Liver (tissue), 9 donors: ENCODE data around the gene ENG. TPM values are rescaled to one million over a fixed set of nuclear protein-coding genes. Genes with fewer than 3 reads are reported as not detected.
"Not testable (repeated sequence)": the region's sequence is repeated elsewhere in the genome, so short reads cannot be mapped to it uniquely, and the experiment has no call there.

Source experiments
- DNase-seq: peaks from one replicate; pipeline ENCODE4 v3.0.0-alpha.2; 2017; ENCODE audit warnings: low spot score
- H3K27ac ChIP-seq, 2 donors: one replicate each; pipeline ENCODE4 v1.7.0; 2013; ENCODE audit warnings: inconsistent platforms in 2 of 2, low read length in 2 of 2, control low read depth in 1 of 2, low read depth in 1 of 2, mild to moderate bottlenecking in 1 of 2
- H3K27me3 ChIP-seq, 4 donors: one replicate each; pipeline versions ENCODE4 v1.6.1 to v1.7.0; 2013; ENCODE audit warnings: low read length in 3 of 4, inconsistent platforms in 1 of 4, mild to moderate bottlenecking in 1 of 4, moderate library complexity in 1 of 4; ENCODE audit not compliant: control insufficient read depth in 4 of 4, insufficient read depth in 4 of 4
- H3K36me3 ChIP-seq, 4 donors: one replicate each; pipeline versions ENCODE4 v1.6.1 to v1.7.0; 2013; ENCODE audit warnings: low read length in 3 of 4, mild to moderate bottlenecking in 3 of 4, low read depth in 1 of 4, moderate library complexity in 1 of 4; ENCODE audit not compliant: control insufficient read depth in 4 of 4, insufficient read depth in 3 of 4
- H3K4me1 ChIP-seq, 4 donors: one replicate each; pipeline versions ENCODE4 v1.6.1 to v1.7.0; 2013; ENCODE audit warnings: low read length in 3 of 4, mild to moderate bottlenecking in 3 of 4, moderate library complexity in 1 of 4; ENCODE audit not compliant: control insufficient read depth in 4 of 4, insufficient read depth in 4 of 4
- H3K4me3 ChIP-seq, 3 donors: one replicate each; pipeline versions ENCODE4 v1.6.1 to v1.7.0; 2013; ENCODE audit warnings: low read length in 3 of 3, control low read depth in 1 of 3, low read depth in 1 of 3, mild to moderate bottlenecking in 1 of 3
- H3K9ac ChIP-seq, 2 donors: one replicate each; pipeline ENCODE4 v1.7.0; 2013; ENCODE audit warnings: low read length in 2 of 2, mild to moderate bottlenecking in 2 of 2, moderate library complexity in 2 of 2, control low read depth in 1 of 2, low read depth in 1 of 2
- H3K9me3 ChIP-seq, 4 donors: one replicate each; pipeline versions ENCODE4 v1.6.1 to v1.7.0; 2013; ENCODE audit warnings: low read length in 3 of 4; ENCODE audit not compliant: control insufficient read depth in 4 of 4
- GABPA ChIP-seq, 2 donors: IDR thresholded peaks in 1 of 2; conservative IDR thresholded peaks in 1 of 2; 2 replicates each; pipeline ENCODE4 v1.6.1; 2016; ENCODE audit warnings: antibody characterized with exemption in 2 of 2, mild to moderate bottlenecking in 1 of 2, moderate library complexity in 1 of 2
- HNF4G ChIP-seq: IDR thresholded peaks from 2 replicates; pipeline ENCODE4 v1.6.1; 2016; ENCODE audit warnings: antibody characterized with exemption
- RAD21 ChIP-seq, 2 donors: IDR thresholded peaks; 2 replicates each; pipeline ENCODE4 v1.6.1; 2016; ENCODE audit warnings: antibody characterized with exemption in 2 of 2, mild to moderate bottlenecking in 2 of 2
- TAF1 ChIP-seq: conservative IDR thresholded peaks from 2 replicates; pipeline ENCODE4 v1.6.1; 2016; ENCODE audit warnings: antibody characterized with exemption, mild to moderate bottlenecking
- whole genome bisulfite sequencing: extraction: QIAGEN DNeasy Blood & Tissue Kit; methylation state at CpG from one replicate; pipeline ENCODE4 v1.1.7; 2013; 5-methylcytosine and 5-hydroxymethylcytosine counted together
- polyA plus RNA-seq, 2 donors: library from polyadenylated mRNA; stranded (reverse) in 1 of 2; unstranded in 1 of 2; fragments of 200-250 nt in 1 of 2; fragments of >200 nt in 1 of 2; fragmentation: Nextera tagmentation in 1 of 2; extraction: Ambion mirVana in 1 of 2; gene quantifications; one replicate each; pipeline versions ENCODE4 v1.2.1 to v1.2.3, GENCODE V29; 2013 to 2015
- total RNA-seq, 2 donors: library from RNA; depleted of rRNA; stranded (reverse); fragments of >200 nt; gene quantifications; one replicate each; pipeline ENCODE4 v1.2.3, GENCODE V29; 2014
- TF ChIP-seq, protein P1 (sequence below): fragments of 150-350 bp; IDR thresholded peaks from 2 replicates; pipeline ENCODE4 v1.5.1; 2017; ENCODE audit warnings: improper control_type of control experiment, low read depth, low read length; ENCODE audit not compliant: missing input control
- TF ChIP-seq, protein P2 (sequence below): IDR thresholded peaks from 2 replicates; pipeline ENCODE4 v1.6.1; 2016; ENCODE audit warnings: antibody characterized with exemption, mild to moderate bottlenecking
- donor health status: healthy.
- donor health status: healthy.
- donor health status: healthy.
- donor health status: healthy.
- donor health status: healthy.

Gene ENG
- total and polyA plus RNA-seq, 4 donors, result 12.8 to 91.3 (median 24.2) TPM

DNA sequence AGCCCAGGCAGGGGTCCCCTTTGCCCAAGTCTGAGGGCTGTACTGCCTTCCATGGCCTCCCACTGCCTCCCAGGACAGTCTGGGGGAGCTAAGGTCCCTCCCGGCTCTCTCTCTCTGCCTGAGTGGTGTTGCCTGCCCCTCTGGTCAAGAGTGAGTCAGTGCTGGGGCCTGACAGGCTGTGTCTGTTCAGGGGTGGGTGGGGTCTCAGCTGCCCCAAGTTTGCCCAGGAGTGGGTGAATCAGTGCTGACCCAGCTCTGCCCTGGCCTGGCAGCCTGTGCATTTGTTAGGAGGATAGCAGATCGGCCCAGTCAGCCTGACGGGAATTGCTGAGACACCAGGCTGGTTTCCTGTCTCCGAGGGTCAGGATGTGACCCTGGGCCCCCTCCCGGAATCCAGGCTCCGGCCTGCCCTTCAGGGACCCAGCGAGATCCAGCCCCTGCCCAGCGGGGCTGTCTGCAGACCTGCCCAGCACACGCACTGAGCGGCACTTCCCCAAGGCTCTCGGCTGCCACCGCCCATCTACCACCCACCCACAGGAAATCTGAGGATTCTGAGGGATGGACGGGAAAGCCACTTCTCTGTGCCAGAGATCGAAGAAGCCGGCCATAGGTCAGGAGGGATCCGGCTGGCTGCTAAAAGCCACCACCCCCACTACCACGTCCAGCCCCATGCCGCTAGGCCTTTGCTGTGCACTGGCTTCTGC is 15.9 kb downstream of the ENG start (continued):
- TF ChIP-seq HNF4G, result no peak
- peak in 1 of 2 donors; percentile 61 for TF ChIP-seq GABPA (IDR thresholded peaks at IDR 0.05 in 1 of 2, conservative IDR thresholded peaks at IDR 0.05 in 1 of 2)
- peak; percentile 27 to 41 for TF ChIP-seq RAD21 (IDR thresholded peaks at IDR 0.05)
- TF ChIP-seq, protein P1, sequence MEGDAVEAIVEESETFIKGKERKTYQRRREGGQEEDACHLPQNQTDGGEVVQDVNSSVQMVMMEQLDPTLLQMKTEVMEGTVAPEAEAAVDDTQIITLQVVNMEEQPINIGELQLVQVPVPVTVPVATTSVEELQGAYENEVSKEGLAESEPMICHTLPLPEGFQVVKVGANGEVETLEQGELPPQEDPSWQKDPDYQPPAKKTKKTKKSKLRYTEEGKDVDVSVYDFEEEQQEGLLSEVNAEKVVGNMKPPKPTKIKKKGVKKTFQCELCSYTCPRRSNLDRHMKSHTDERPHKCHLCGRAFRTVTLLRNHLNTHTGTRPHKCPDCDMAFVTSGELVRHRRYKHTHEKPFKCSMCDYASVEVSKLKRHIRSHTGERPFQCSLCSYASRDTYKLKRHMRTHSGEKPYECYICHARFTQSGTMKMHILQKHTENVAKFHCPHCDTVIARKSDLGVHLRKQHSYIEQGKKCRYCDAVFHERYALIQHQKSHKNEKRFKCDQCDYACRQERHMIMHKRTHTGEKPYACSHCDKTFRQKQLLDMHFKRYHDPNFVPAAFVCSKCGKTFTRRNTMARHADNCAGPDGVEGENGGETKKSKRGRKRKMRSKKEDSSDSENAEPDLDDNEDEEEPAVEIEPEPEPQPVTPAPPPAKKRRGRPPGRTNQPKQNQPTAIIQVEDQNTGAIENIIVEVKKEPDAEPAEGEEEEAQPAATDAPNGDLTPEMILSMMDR, result no peak
- TF ChIP-seq TAF1, result peak; percentile 42

DNA sequence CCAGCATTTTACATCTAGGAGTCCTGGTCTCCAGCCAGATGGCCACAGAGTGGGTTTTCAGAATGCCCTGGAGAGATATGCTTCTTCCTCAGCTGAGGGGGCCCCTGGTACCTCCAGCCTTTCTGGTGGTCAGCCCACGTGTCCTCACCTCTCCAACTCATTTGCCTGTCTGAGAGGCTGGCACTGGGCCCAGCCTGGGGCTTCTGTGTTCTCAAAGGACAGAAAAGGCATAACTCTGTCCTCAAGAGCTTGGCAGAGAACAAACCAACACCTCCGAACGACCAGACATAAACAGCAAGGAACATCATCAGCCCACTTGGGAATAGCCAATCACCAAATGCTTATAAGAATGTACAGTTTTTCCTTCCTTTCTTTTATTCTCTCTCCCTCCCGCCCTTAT is 17.1 kb downstream of the ENG start:
- H3K9ac ChIP-seq, result no peak overlapping the region
- DNase-seq, result no peak
- WGBS, result 76% methylated on average over 4 of the region's 4 CpGs

DNA sequence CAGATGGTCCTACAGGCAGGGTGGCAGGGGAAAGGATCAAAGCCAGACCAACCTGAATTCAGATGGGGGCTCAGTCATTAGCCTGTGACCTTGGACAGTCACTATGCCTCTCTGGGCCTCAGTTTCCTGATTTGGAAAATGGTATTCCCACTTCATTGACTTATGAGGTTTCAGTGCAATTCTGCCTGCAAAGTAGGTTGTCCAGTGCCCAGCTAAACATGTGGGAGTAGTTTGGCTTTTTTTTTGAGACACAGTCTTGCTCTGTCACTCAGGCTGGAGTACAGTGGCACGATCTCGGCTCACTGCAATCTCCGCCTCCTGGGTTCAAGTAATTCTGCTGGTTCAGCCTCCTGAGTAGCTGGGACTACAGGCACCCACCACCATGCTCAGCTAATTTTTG is 17.9 kb downstream of the ENG start:
- not testable (repeated sequence) for H3K36me3 ChIP-seq, DNase-seq, H3K4me3 ChIP-seq, H3K27me3 ChIP-seq, H3K9me3 ChIP-seq, H3K9ac ChIP-seq
- Histone ChIP-seq H3K4me1 (peaks cover 13 to 23% (median 15%) of the 10 kb centered on the region in 4 donors), H3K27ac (peak overlapping the region; percentile 38 to 91)
- WGBS, result 80% methylated on average over 3 of the region's 3 CpGs

More for the DNA sequence above, 17.1 kb downstream of the ENG start:
- TF ChIP-seq, protein P1, result no peak
- TF ChIP-seq, protein P2, sequence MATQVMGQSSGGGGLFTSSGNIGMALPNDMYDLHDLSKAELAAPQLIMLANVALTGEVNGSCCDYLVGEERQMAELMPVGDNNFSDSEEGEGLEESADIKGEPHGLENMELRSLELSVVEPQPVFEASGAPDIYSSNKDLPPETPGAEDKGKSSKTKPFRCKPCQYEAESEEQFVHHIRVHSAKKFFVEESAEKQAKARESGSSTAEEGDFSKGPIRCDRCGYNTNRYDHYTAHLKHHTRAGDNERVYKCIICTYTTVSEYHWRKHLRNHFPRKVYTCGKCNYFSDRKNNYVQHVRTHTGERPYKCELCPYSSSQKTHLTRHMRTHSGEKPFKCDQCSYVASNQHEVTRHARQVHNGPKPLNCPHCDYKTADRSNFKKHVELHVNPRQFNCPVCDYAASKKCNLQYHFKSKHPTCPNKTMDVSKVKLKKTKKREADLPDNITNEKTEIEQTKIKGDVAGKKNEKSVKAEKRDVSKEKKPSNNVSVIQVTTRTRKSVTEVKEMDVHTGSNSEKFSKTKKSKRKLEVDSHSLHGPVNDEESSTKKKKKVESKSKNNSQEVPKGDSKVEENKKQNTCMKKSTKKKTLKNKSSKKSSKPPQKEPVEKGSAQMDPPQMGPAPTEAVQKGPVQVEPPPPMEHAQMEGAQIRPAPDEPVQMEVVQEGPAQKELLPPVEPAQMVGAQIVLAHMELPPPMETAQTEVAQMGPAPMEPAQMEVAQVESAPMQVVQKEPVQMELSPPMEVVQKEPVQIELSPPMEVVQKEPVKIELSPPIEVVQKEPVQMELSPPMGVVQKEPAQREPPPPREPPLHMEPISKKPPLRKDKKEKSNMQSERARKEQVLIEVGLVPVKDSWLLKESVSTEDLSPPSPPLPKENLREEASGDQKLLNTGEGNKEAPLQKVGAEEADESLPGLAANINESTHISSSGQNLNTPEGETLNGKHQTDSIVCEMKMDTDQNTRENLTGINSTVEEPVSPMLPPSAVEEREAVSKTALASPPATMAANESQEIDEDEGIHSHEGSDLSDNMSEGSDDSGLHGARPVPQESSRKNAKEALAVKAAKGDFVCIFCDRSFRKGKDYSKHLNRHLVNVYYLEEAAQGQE, result no peak
- H3K4me3 ChIP-seq, result no peak overlapping the region
- no peaks in the 10 kb centered on the region for H3K27me3 ChIP-seq
- peaks cover 13 to 23% (median 15%) of the 10 kb centered on the region in 4 donors for H3K4me1 ChIP-seq
- peak overlapping the region in 1 of 2 donors; percentile 91 for H3K27ac ChIP-seq
- no peaks in the 10 kb centered on the region for H3K9me3 ChIP-seq
- H3K36me3 ChIP-seq, result no peaks in the 10 kb centered on the region
